Smooth muscle cell (in vitro differentiated cells): ENCODE measurements around the gene PTGS1. TPM values are rescaled to one million over a fixed set of nuclear protein-coding genes. Genes with fewer than 3 reads are reported as not detected.
A peak's percentile ranks its signal among the peaks of the same experiment; 100 is the strongest.

Source experiments
- DNase-seq: peaks from one replicate; lab custom pipeline; 2025; ENCODE audit not compliant: unreplicated experiment; lab: John Stamatoyannopoulos, UW
- H2AFZ ChIP-seq: fragments of 200-600 bp; sonication (generic); 2 replicates; pipeline ENCODE4 v1.6.0; 2016; ENCODE audit warnings: antibody characterized with exemption, low read depth, mild to moderate bottlenecking
- H3F3A ChIP-seq: fragments of 200-600 bp; sonication (generic); 2 replicates; pipeline ENCODE4 v1.6.0; 2017; ENCODE audit warnings: antibody characterized with exemption, low read depth
- H3K27ac ChIP-seq: fragments of 200-600 bp; sonication (generic); 2 replicates; pipeline ENCODE4 v1.5.1; 2016; ENCODE audit warnings: low read depth, mild to moderate bottlenecking
- H3K27me3 ChIP-seq: fragments of 200-600 bp; sonication (generic); 2 replicates; pipeline ENCODE4 v1.6.1; 2016; ENCODE audit warnings: low read depth, mild to moderate bottlenecking
- H3K36me3 ChIP-seq: fragments of 200-600 bp; sonication (generic); 2 replicates; pipeline ENCODE4 v1.5.1; 2016; ENCODE audit warnings: low read depth
- H3K4me1 ChIP-seq: fragments of 200-600 bp; sonication (generic); 2 replicates; pipeline ENCODE4 v1.5.1; 2016; ENCODE audit warnings: low read depth
- H3K4me2 ChIP-seq: fragments of 200-600 bp; sonication (generic); 2 replicates; pipeline ENCODE4 v1.6.0; 2016; ENCODE audit warnings: mild to moderate bottlenecking
- H3K4me3 ChIP-seq: fragments of 200-600 bp; sonication (generic); 2 replicates; pipeline ENCODE4 v1.5.1; 2016; ENCODE audit warnings: mild to moderate bottlenecking
- H3K79me2 ChIP-seq: fragments of 200-600 bp; sonication (generic); 2 replicates; pipeline ENCODE4 v1.6.0; 2016; ENCODE audit warnings: low read depth, mild to moderate bottlenecking
- H3K9ac ChIP-seq: fragments of 200-600 bp; sonication (generic); 2 replicates; pipeline ENCODE4 v1.6.0; 2016; ENCODE audit warnings: low read depth
- H3K9me3 ChIP-seq: fragments of 200-600 bp; sonication (generic); replicated peaks from 2 replicates; pipeline ENCODE4 v1.5.1; 2016; ENCODE audit warnings: low read depth
- H4K20me1 ChIP-seq: fragments of 200-600 bp; sonication (generic); 2 replicates; pipeline ENCODE4 v1.6.0; 2016; ENCODE audit warnings: low read depth
- CTCF ChIP-seq: fragments of 200-600 bp; sonication (generic); IDR thresholded peaks from 2 replicates; pipeline ENCODE4 v1.5.1; 2017; ENCODE audit warnings: borderline replicate concordance, mild to moderate bottlenecking, antibody characterized with exemption; ENCODE audit not compliant: insufficient read depth, poor library complexity, severe bottlenecking
- WGBS: methylation state at CpG from one replicate; pipeline ENCODE4 v1.1.7; 2016; ENCODE audit warnings: low lambda C conversion rate; 5-methylcytosine and 5-hydroxymethylcytosine counted together
- polyA plus RNA-seq: library from polyadenylated mRNA; unstranded; fragments of >200 nt; fragmentation: Nextera tagmentation; extraction: Ambion mirVana; gene quantifications from 2 replicates; pipeline ENCODE4 v1.2.1, GENCODE V29; 2016
- total RNA-seq: library from RNA; depleted of rRNA; stranded (reverse); fragments of >200 nt; gene quantifications from 2 replicates; pipeline ENCODE4 v1.2.3, GENCODE V29; 2014

Gene PTGS1
- total and polyA plus RNA-seq, 2 experiments from 2014 or later: 0.06 to 2.3 TPM

DNA sequence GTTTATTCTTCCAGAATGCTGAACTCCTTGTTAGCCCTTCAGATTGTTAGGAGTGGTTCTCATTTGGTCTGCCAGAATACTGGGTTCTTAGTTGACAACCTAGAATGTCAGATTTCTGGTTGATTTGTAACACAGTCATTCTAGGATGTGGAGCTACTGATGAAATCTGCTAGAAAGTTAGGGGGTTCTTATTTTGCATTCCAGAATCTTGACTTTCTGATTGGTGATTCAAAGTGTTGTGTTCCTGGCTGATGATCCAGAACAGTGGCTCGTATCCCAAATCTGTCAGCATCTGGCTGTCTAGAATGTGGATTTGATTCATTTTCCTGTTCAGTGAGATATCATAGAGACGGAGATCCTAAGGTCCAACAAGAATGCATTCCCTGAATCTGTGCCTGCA, 21.9 kb downstream of the PTGS1 start:
- H3K9me3 ChIP-seq: no peaks in the 10 kb centered on the region
- no peak for TF ChIP-seq CTCF
- H3K4me3 ChIP-seq: no peak overlapping the region
- H3F3A ChIP-seq: no peaks in the 10 kb centered on the region
- no peaks in the 10 kb centered on the region for H3K36me3 ChIP-seq
- DNase-seq: no peak
- H3K27ac ChIP-seq: no peak overlapping the region
- H3K4me2 ChIP-seq: no peak overlapping the region
- H3K27me3 ChIP-seq: no peaks in the 10 kb centered on the region
- H3K9ac ChIP-seq: no peak overlapping the region
- 75% methylated on average over 2 of the region's 2 CpGs for WGBS
- no peaks in the 10 kb centered on the region for H3K4me1 ChIP-seq
- H2AFZ ChIP-seq: no peak overlapping the region
- no peaks in the 10 kb centered on the region for H3K79me2 ChIP-seq
- H4K20me1 ChIP-seq: no peaks in the 10 kb centered on the region

DNA sequence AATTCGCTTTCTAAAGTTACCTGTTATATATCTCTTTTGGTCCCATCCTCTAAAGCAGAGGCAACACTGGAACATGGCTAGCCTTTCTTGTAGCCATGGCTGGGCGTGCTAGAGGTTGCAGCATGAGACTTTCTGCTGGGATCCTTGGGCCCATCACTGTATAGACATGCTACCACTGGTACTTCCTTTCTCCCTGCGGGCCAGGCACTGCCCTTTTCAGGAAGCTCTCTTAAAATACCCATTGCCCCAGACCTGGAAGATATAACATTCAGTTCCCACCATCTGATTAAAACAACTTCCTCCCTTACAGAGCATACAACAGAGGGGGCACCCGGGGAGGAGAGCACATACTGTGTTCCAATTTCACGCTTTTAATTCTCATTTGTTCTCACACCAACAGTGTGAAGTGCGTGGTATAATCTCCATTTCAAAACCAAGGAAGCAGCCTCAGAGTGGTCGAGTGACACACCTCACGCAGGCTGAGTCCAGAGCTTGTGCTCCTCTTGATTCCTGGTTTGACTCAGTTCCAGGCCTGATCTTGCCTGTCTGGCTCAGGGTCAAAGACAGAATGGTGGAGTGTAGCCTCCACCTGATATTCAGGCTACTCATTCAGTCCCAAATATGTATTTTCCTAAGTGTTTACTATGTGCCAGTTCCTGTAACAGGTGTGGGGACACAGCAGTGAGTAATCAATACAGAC, 22.6 kb downstream of the PTGS1 start:
- no peaks in the 10 kb centered on the region for H3K9me3 ChIP-seq
- no peak for TF ChIP-seq CTCF
- no peaks in the 10 kb centered on the region for H3F3A ChIP-seq
- H3K4me3 ChIP-seq: no peak overlapping the region
- no peak overlapping the region for H2AFZ ChIP-seq
- H3K27ac ChIP-seq: no peak overlapping the region
- no peak overlapping the region for H3K9ac ChIP-seq
- no peaks in the 10 kb centered on the region for H3K36me3 ChIP-seq
- no peak overlapping the region for H3K4me2 ChIP-seq
- WGBS: 86% methylated on average over 8 of the region's 8 CpGs
- H4K20me1 ChIP-seq: no peaks in the 10 kb centered on the region
- H3K79me2 ChIP-seq: no peaks in the 10 kb centered on the region
- no peaks in the 10 kb centered on the region for H3K4me1 ChIP-seq
- no peak for DNase-seq
- H3K27me3 ChIP-seq: no peaks in the 10 kb centered on the region

DNA sequence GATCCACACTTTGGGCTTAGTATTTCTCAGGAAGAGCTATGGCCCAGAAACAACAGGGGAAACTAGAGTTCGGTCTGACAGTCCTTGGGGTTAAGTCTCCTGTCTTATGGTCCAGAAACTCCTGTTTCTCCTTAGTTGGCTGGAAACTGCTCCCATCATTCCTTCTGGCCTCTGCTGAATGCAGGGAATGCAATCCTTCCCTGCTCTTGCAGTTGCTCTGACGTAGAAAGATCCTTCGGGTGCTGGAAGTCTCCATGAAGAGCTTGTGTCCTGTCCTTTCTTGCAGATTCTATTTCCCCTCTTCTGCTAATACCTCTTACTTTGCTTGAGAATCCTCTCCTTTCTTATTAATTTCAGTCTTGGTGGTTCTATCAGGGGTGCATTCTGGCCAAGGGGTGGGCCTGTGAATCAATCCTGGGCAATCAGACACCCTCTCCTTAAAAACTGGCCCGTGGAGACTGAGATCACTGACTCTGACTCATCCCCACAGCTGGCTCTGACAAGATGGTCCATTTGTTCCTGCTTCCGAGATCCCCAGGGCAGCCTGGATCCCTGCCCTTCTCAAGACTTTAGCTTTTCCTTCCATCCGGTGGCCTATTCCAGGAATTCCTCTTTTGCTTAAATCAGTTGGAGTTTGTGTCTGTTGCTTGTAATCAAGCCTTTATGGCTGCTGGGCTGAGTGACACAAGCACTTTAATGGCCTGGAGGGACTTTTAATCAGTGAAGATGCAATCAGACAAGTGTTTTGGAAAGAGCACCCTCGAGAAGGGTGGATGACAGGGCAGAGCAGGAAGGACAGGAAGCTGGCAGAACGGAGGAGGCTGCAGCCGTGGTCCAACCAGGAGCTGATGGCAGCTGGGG, 23.7 kb downstream of the PTGS1 start:
- no peaks in the 10 kb centered on the region for H3K79me2 ChIP-seq
- H3K36me3 ChIP-seq: no peaks in the 10 kb centered on the region
- H3K4me2 ChIP-seq: no peak overlapping the region
- no peak for TF ChIP-seq CTCF
- no peaks in the 10 kb centered on the region for H3F3A ChIP-seq
- H4K20me1 ChIP-seq: no peaks in the 10 kb centered on the region
- H2AFZ ChIP-seq: peak overlapping the region; percentile 58
- H3K9me3 ChIP-seq: no peaks in the 10 kb centered on the region
- no peaks in the 10 kb centered on the region for H3K4me1 ChIP-seq
- 48% methylated on average over 9 of the region's 9 CpGs for WGBS
- no peaks in the 10 kb centered on the region for H3K27me3 ChIP-seq
- no peak overlapping the region for H3K4me3 ChIP-seq
- H3K9ac ChIP-seq: no peak overlapping the region
- peak overlapping the region; percentile 28 for H3K27ac ChIP-seq
- no peak for DNase-seq
